DND-41 (cell line): ENCODE data around the gene HPCAL1.

ENCODE experiments used
- ATAC-seq: fragments of 200-7000 bp; cut with Tn5 transposase; 3 replicates; pipeline ENCODE4 v1.9.1; 2021; ENCODE audit warnings: low read depth; ENCODE audit not compliant: insufficient read depth
- DNase-seq: peaks from one replicate; pipeline ENCODE4 v3.0.0-alpha.2; 2020
- H2AFZ ChIP-seq: 2 replicates; pipeline ENCODE4 v1.6.0; 2012; ENCODE audit warnings: low read depth, low read length
- H3K27ac ChIP-seq: 2 replicates; pipeline ENCODE4 v1.5.1; 2012; ENCODE audit warnings: low read length, inconsistent platforms
- H3K27me3 ChIP-seq: fragments of 200-600 bp; sonication (generic); 2 replicates; pipeline ENCODE4 v1.6.0; 2012; ENCODE audit warnings: low read length, mild to moderate bottlenecking, inconsistent platforms; ENCODE audit not compliant: insufficient read depth, poor library complexity
- H3K36me3 ChIP-seq: 2 replicates; pipeline ENCODE4 v1.5.1; 2012; ENCODE audit warnings: low read length, inconsistent platforms; ENCODE audit not compliant: insufficient read depth
- H3K4me1 ChIP-seq: 2 replicates; pipeline ENCODE4 v1.5.1; 2012; ENCODE audit warnings: mild to moderate bottlenecking, low read length; ENCODE audit not compliant: insufficient read depth
- H3K4me2 ChIP-seq: 2 replicates; pipeline ENCODE4 v1.6.0; 2012; ENCODE audit warnings: mild to moderate bottlenecking, moderate library complexity, low read length, inconsistent platforms; ENCODE audit not compliant: insufficient read depth
- H3K4me3 ChIP-seq, 2 experiments: fragments of 200-600 bp in 1 of 2; shearing (Covaris generic) in 1 of 2; 2 replicates each; pipeline ENCODE4 v1.5.1; 2012 to 2016; ENCODE audit warnings: inconsistent platforms in 2 of 2, low read length in 2 of 2, mild to moderate bottlenecking in 2 of 2, low read depth in 1 of 2, moderate library complexity in 1 of 2
- H3K79me2 ChIP-seq: 2 replicates; pipeline ENCODE4 v1.6.0; 2012; ENCODE audit warnings: low read length, inconsistent platforms; ENCODE audit not compliant: insufficient read depth
- H3K9ac ChIP-seq: 2 replicates; pipeline ENCODE4 v1.6.0; 2012; ENCODE audit warnings: low read depth, mild to moderate bottlenecking, inconsistent platforms, low read length, moderate library complexity
- H3K9me3 ChIP-seq: 2 replicates; pipeline ENCODE4 v1.5.1; 2012; ENCODE audit warnings: low read length, moderate library complexity, mild to moderate bottlenecking, inconsistent platforms; ENCODE audit not compliant: insufficient read depth, severe bottlenecking
- H4K20me1 ChIP-seq: 2 replicates; pipeline ENCODE4 v1.6.0; 2012; ENCODE audit warnings: low read length; ENCODE audit not compliant: insufficient read depth
- EZH2 ChIP-seq: IDR thresholded peaks from 3 replicates; pipeline ENCODE4 v1.6.1; 2012; ENCODE audit warnings: borderline replicate concordance, low read depth, mild to moderate bottlenecking, moderate library complexity, low read length, inconsistent platforms; ENCODE audit not compliant: severe bottlenecking
- TF ChIP-seq, protein P1 (sequence below): IDR thresholded peaks from 2 replicates; pipeline ENCODE4 v1.5.1; 2012; ENCODE audit warnings: borderline replicate concordance, low read length, moderate library complexity, mild to moderate bottlenecking; ENCODE audit not compliant: poor library complexity, severe bottlenecking; ENCODE audit errors: extremely low read depth

Gene HPCAL1

GRCh38 chr2:10319892-10320574 is 17.3 kb downstream of the HPCAL1 start:
- TF ChIP-seq EZH2: no peak
- H3K9ac ChIP-seq: no peak overlapping the region
- H3K4me2 ChIP-seq: no peak overlapping the region
- H3K9me3 ChIP-seq: no peaks in the 10 kb centered on the region
- no peaks in the 10 kb centered on the region for H3K79me2 ChIP-seq
- no peak overlapping the region for H2AFZ ChIP-seq
- DNase-seq (no peak), ATAC-seq (no peak)
- no peaks in the 10 kb centered on the region for H3K4me1 ChIP-seq
- no peak overlapping the region for H3K27ac ChIP-seq
- H3K36me3 ChIP-seq: no peaks in the 10 kb centered on the region
- no peaks in the 10 kb centered on the region for H3K27me3 ChIP-seq
- no peak overlapping the region for H3K4me3 ChIP-seq
- peaks cover 14% of the 10 kb centered on the region for H4K20me1 ChIP-seq

GRCh38 chr2:10320575-10320931 is 17.8 kb downstream of the HPCAL1 start:
- Histone ChIP-seq H2AFZ (no peak overlapping the region), H3K4me1 (no peaks in the 10 kb centered on the region), H4K20me1 (peaks cover 18% of the 10 kb centered on the region), H3K9ac (no peak overlapping the region), H3K36me3 (no peaks in the 10 kb centered on the region), H3K9me3 (no peaks in the 10 kb centered on the region), H3K27ac (no peak overlapping the region), H3K4me3 (no peak overlapping the region), H3K79me2 (no peaks in the 10 kb centered on the region), H3K27me3 (no peaks in the 10 kb centered on the region), H3K4me2 (no peak overlapping the region)
- DNase-seq: no peak
- ATAC-seq: no peak
- TF ChIP-seq, protein P1, sequence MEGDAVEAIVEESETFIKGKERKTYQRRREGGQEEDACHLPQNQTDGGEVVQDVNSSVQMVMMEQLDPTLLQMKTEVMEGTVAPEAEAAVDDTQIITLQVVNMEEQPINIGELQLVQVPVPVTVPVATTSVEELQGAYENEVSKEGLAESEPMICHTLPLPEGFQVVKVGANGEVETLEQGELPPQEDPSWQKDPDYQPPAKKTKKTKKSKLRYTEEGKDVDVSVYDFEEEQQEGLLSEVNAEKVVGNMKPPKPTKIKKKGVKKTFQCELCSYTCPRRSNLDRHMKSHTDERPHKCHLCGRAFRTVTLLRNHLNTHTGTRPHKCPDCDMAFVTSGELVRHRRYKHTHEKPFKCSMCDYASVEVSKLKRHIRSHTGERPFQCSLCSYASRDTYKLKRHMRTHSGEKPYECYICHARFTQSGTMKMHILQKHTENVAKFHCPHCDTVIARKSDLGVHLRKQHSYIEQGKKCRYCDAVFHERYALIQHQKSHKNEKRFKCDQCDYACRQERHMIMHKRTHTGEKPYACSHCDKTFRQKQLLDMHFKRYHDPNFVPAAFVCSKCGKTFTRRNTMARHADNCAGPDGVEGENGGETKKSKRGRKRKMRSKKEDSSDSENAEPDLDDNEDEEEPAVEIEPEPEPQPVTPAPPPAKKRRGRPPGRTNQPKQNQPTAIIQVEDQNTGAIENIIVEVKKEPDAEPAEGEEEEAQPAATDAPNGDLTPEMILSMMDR: no peak
- TF ChIP-seq EZH2: no peak

DNA sequence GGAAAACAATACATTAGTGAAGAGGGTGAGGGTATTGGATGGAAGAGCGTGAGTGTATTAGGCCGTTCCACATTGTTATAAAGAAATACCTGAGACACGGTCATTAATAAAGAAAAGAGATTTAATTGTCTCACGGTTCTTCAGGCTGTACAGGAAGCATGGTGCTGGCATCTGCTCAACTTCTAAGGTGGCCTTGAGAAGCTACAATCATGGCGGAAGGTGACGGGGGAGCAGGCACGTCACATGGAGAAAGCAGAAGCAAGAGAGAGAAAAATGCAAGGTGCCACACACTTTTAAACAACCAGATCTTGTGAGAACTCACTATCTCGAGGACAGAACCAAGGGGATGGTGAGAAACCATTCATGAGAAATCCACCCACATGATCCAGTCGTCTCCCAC is 18.2 kb downstream of the HPCAL1 start:
- Histone ChIP-seq H3K4me1 (no peaks in the 10 kb centered on the region), H3K9me3 (no peaks in the 10 kb centered on the region), H3K27me3 (no peaks in the 10 kb centered on the region), H3K79me2 (no peaks in the 10 kb centered on the region), H3K36me3 (no peaks in the 10 kb centered on the region), H3K9ac (no peak overlapping the region), H3K27ac (no peak overlapping the region), H3K4me2 (no peak overlapping the region), H4K20me1 (peaks cover 21% of the 10 kb centered on the region), H2AFZ (no peak overlapping the region), H3K4me3 (no peak overlapping the region)
- TF ChIP-seq EZH2: no peak
- TF ChIP-seq, protein P1: no peak
- ATAC-seq (no peak), DNase-seq (no peak)

- ATAC-seq: no peak
- Histone ChIP-seq H2AFZ (no peak overlapping the region), H3K27me3 (no peaks in the 10 kb centered on the region), H4K20me1 (peaks cover 28% of the 10 kb centered on the region), H3K27ac (no peak overlapping the region), H3K4me1 (no peaks in the 10 kb centered on the region), H3K4me2 (no peak overlapping the region), H3K36me3 (no peaks in the 10 kb centered on the region), H3K9me3 (no peaks in the 10 kb centered on the region), H3K9ac (no peak overlapping the region), H3K79me2 (no peaks in the 10 kb centered on the region), H3K4me3 (no peak overlapping the region)
- DNase-seq: no peak
- TF ChIP-seq, protein P1: no peak
- TF ChIP-seq EZH2: no peak
These were observed 18.9 kb downstream of the HPCAL1 start for GRCh38 chr2:10321622-10322021.
